ENCODE data around the gene LPO. TPM values are rescaled to one million over a fixed set of nuclear protein-coding genes. Genes with fewer than 3 reads are reported as not detected.
A peak's percentile ranks its signal among the peaks of the same experiment; 100 is the strongest.

The LPO gene
- total and polyA plus RNA-seq, 2 donors (not counting 3 experiments of a cell fraction or from before 2014, with no cell fraction given) = not detected

DNA sequence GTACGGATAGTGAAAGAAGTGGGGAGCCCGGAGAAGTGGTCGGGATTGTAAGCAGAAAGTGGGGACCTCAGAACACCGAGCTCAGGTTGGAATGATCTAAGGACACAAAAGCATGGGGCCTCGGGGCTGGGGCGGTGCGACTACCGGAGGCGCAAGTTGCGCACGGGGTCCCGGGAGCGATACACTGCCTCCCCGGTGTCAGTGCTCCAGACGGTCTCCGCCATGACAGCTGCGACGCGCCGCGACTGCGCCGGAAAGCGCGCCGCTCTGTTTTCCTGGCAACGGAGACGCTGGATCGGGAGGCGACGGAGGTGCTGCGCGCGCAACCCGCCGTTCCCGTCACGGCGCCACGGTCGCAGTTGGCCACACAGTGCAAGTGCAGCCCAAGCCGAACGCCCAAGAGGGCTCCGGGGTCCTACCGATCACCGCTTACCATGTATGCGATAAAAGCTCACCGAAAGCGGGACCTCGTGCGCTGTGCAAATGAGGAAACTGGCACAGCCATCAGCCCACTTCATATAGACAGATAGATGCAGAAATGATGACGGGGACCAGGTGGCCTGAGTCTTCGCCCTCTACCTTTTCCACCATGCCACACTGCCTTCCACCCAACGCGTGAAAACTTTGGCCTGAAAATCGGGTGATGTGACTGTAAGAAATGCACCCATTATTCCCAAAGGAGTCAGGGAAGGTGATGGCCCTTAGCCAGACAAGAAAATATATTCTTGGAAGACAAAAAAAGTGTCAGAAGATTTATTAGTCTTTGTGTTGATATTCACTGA lies 19.2 kb upstream of the LPO start, which contains the start of gene MKS1:
TSS of gene MKS1 (minus strand) at position 249 of the 782 bp plus-strand sequence. CDS start at position 224, 25 bp downstream.
- peak within 1 kb of the TSS; percentile 82 for H3K4me2 ChIP-seq (ENCODE audit: insufficient read depth, low read length)
- intact Hi-C loops (cut with micrococcal nuclease) (loop anchor here (1.0 to 2.0 kb wide), 2 partner anchors 30 to 134 kb away; no protein-coding TSS in a partner anchor), dilution Hi-C loops (cut with MboI; ENCODE audit: extremely low pct_ligation_motif_present, low sequenced_read_pairs) (no loop called here)
- peak within 1 kb of the TSS; percentile 48 for H3K27ac ChIP-seq (ENCODE audit: insufficient read depth, low read depth, low read length)
- H2AFZ ChIP-seq (ENCODE audit: low read depth, low read length) = peak within 1 kb of the TSS; percentile 76
- H3K27me3 ChIP-seq (ENCODE audit: control insufficient read depth in 2 of 2, insufficient read depth in 2 of 2, low read length in 2 of 2) = no peaks in the 10 kb centered on the region
- no peaks in the 10 kb centered on the region for H3K36me3 ChIP-seq (ENCODE audit: control insufficient read depth in 2 of 2, extremely low read depth in 1 of 2, insufficient read depth in 2 of 2, low read length in 2 of 2)
- FAIRE-seq = peak; percentile 95
- peak within 1 kb of the TSS; percentile 35 to 74 (median 66) for H3K4me3 ChIP-seq (replicated peaks in 1 of 3; ENCODE audit: insufficient read depth in 1 of 3, low read depth in 1 of 3, low read length in 3 of 3)
- ChIA-PET POLR2A (no interaction called here), CTCF (interaction anchor here (0.6 to 2.2 kb wide), 11 partner anchors 11 to 924 kb away, joined by 3 to 14 read pairs (median 4); partner anchors contain the start of gene SUPT4H1)
- no peaks in the 10 kb centered on the region for H3K79me2 ChIP-seq (ENCODE audit: control insufficient read depth, insufficient read depth, low read length)
- TF ChIP-seq GATA2 (IDR thresholded peaks at IDR 0.05; ENCODE audit: insufficient read depth, insufficient read length, low read depth, low read length) (no peak), JUN (IDR thresholded peaks at IDR 0.05; ENCODE audit: borderline replicate concordance, insufficient read depth, insufficient read length, low read depth) (no peak), POLR2A (IDR thresholded peaks at IDR 0.05; ENCODE audit: low read depth, low read length) (peak; percentile 87), MYC (IDR thresholded peaks at IDR 0.05; ENCODE audit: low read depth, low read length) (no peak), FOS (IDR thresholded peaks at IDR 0.05; ENCODE audit: borderline replicate concordance, insufficient read depth, low read length) (no peak), POLR2AphosphoS5 (IDR thresholded peaks at IDR 0.05; ENCODE audit: insufficient read depth, low read depth, low read length) (peak; percentile 85), EZH2 (IDR thresholded peaks at IDR 0.05; ENCODE audit: borderline replicate concordance, low read depth, low read length, severe bottlenecking) (no peak)
- TF ChIP-seq, protein P1, sequence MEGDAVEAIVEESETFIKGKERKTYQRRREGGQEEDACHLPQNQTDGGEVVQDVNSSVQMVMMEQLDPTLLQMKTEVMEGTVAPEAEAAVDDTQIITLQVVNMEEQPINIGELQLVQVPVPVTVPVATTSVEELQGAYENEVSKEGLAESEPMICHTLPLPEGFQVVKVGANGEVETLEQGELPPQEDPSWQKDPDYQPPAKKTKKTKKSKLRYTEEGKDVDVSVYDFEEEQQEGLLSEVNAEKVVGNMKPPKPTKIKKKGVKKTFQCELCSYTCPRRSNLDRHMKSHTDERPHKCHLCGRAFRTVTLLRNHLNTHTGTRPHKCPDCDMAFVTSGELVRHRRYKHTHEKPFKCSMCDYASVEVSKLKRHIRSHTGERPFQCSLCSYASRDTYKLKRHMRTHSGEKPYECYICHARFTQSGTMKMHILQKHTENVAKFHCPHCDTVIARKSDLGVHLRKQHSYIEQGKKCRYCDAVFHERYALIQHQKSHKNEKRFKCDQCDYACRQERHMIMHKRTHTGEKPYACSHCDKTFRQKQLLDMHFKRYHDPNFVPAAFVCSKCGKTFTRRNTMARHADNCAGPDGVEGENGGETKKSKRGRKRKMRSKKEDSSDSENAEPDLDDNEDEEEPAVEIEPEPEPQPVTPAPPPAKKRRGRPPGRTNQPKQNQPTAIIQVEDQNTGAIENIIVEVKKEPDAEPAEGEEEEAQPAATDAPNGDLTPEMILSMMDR (IDR thresholded peaks at IDR 0.05; ENCODE audit: extremely low read depth in 1 of 2, insufficient read depth in 1 of 2, low read depth in 1 of 2, low read length in 2 of 2) = peak; percentile 45 to 75
- TF ChIP-seq, protein P2, sequence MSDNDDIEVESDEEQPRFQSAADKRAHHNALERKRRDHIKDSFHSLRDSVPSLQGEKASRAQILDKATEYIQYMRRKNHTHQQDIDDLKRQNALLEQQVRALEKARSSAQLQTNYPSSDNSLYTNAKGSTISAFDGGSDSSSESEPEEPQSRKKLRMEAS (IDR thresholded peaks at IDR 0.05; ENCODE audit: insufficient read depth, insufficient read length) = peak; percentile 44
- no peaks in the 10 kb centered on the region for H3K9me3 ChIP-seq (replicated peaks; ENCODE audit: control insufficient read depth, insufficient read depth, low read length)
- H4K20me1 ChIP-seq (replicated peaks; ENCODE audit: control insufficient read depth, extremely low read depth, insufficient read depth, low read length) = no peaks in the 10 kb centered on the region
- peak; percentile 94 for DNase-seq (ENCODE audit: low read depth, low spot score)
- no TSS peak for BruUV-seq (replicated peaks)
- peaks cover 16% of the 10 kb centered on the region for H3K4me1 ChIP-seq (ENCODE audit: control insufficient read depth, extremely low read depth, insufficient read depth, low read length)
- H3K9me1 ChIP-seq (replicated peaks; ENCODE audit: control insufficient read depth, extremely low read depth, insufficient read depth, low read length) = no peaks in the 10 kb centered on the region
- H3K9ac ChIP-seq (replicated peaks; ENCODE audit: extremely low read depth, insufficient read depth, low read length) = peak within 1 kb of the TSS; percentile 73

All from endothelial cell of umbilical vein (primary cell).